GM21515 (cell line): Measurements from ENCODE around the gene NXPH4.

Experiments
- ATAC-seq: cut with Tn5 transposase; IDR thresholded peaks from one replicate; pipeline ENCODE4 v1.9.1; 2021; ENCODE audit not compliant: unreplicated experiment

The NXPH4 gene

GRCh38 chr12:57216014-57216911 lies at the start of gene NXPH4:
Gene NXPH4 (plus strand): TSS chr12:57216794. CDS start chr12:57216970, 176 bp downstream.
- ATAC-seq, result no peak

- ATAC-seq, result no peak
These were observed 49.6 kb upstream of the NXPH4 start for GRCh38 chr12:57166971-57167371.

- ATAC-seq, result no peak
These were observed 48.5 kb upstream of the NXPH4 start for GRCh38 chr12:57168058-57168457.

GRCh38 chr12:57169046-57169795 lies 47.4 kb upstream of the NXPH4 start:
- no peak for ATAC-seq

GRCh38 chr12:57169969-57170368 lies 46.6 kb upstream of the NXPH4 start:
- ATAC-seq, result no peak

GRCh38 chr12:57170408-57170807 lies 46.2 kb upstream of the NXPH4 start:
- ATAC-seq, result no peak

GRCh38 chr12:57170927-57171326 lies 45.7 kb upstream of the NXPH4 start:
- ATAC-seq, result no peak

- no peak for ATAC-seq
These were observed 44.9 kb upstream of the NXPH4 start for GRCh38 chr12:57171668-57172067.

- ATAC-seq, result no peak
These were observed 43.5 kb upstream of the NXPH4 start for GRCh38 chr12:57173089-57173488.

GRCh38 chr12:57173683-57174082 lies 42.9 kb upstream of the NXPH4 start:
- no peak for ATAC-seq

GRCh38 chr12:57175428-57176138 lies 41.0 kb upstream of the NXPH4 start:
- ATAC-seq, result no peak

- ATAC-seq, result no peak
These were observed 40.5 kb upstream of the NXPH4 start for GRCh38 chr12:57176139-57176477.

- ATAC-seq, result no peak
These were observed 39.7 kb upstream of the NXPH4 start for GRCh38 chr12:57176846-57177245.

- ATAC-seq, result no peak
These were observed 39.2 kb upstream of the NXPH4 start for GRCh38 chr12:57177354-57177753.

GRCh38 chr12:57178213-57178612 lies 38.4 kb upstream of the NXPH4 start:
- no peak for ATAC-seq

GRCh38 chr12:57179331-57180086 lies 37.1 kb upstream of the NXPH4 start:
- no peak for ATAC-seq

- no peak for ATAC-seq
These were observed 36.1 kb upstream of the NXPH4 start for GRCh38 chr12:57180321-57180989.

- no peak for ATAC-seq
These were observed 35.5 kb upstream of the NXPH4 start for GRCh38 chr12:57181072-57181471.

- no peak for ATAC-seq
These were observed 34.9 kb upstream of the NXPH4 start for GRCh38 chr12:57181561-57182155.
